Islet precursor cell (in vitro differentiated cells): ENCODE data around the gene FLG2.
"Not testable (repeated sequence)": the region's sequence is repeated elsewhere in the genome, so short reads cannot be mapped to it uniquely, and the experiment has no call there.

ENCODE experiments used
- DNase-seq: peaks from one replicate; pipeline ENCODE4 v3.0.0-alpha.2; 2018

FLG2 gene

GRCh38 chr1:152359906-152360305 lies at the start of gene FLG2:
Gene FLG2 (minus strand): TSS chr1:152360006. CDS start chr1:152358884, 1,122 bp downstream.
- DNase-seq, result no peak

- DNase-seq, result no peak
Measured at GRCh38 chr1:152408664-152409063, 48.9 kb upstream of the FLG2 start.

- no peak for DNase-seq
Measured at GRCh38 chr1:152398812-152399698, 39.2 kb upstream of the FLG2 start.

GRCh38 chr1:152397474-152397873 lies 37.7 kb upstream of the FLG2 start:
- no peak for DNase-seq

GRCh38 chr1:152394151-152394550 lies 34.3 kb upstream of the FLG2 start:
- DNase-seq, result no peak

GRCh38 chr1:152392909-152393308 lies 33.1 kb upstream of the FLG2 start:
- no peak for DNase-seq

- DNase-seq, result no peak
Measured at GRCh38 chr1:152388889-152389288, 29.1 kb upstream of the FLG2 start.

GRCh38 chr1:152386940-152387339 lies 27.1 kb upstream of the FLG2 start:
- DNase-seq, result no peak

GRCh38 chr1:152380932-152381331 lies 21.1 kb upstream of the FLG2 start:
- no peak for DNase-seq

GRCh38 chr1:152374451-152374850 lies 14.6 kb upstream of the FLG2 start:
- no peak for DNase-seq

- no peak for DNase-seq
Measured at GRCh38 chr1:152372672-152373071, 12.9 kb upstream of the FLG2 start.

- no peak for DNase-seq
Measured at GRCh38 chr1:152367436-152367835, 7.6 kb upstream of the FLG2 start.

GRCh38 chr1:152356736-152357135 lies 3.1 kb downstream of the FLG2 start:
- DNase-seq, result no peak

GRCh38 chr1:152349611-152350010 lies 10.2 kb downstream of the FLG2 start:
- DNase-seq, result no peak

- no peak for DNase-seq
Measured at GRCh38 chr1:152348447-152348846, 11.4 kb downstream of the FLG2 start.

GRCh38 chr1:152347116-152347728 lies 12.6 kb downstream of the FLG2 start:
- no peak for DNase-seq

- no peak for DNase-seq
Measured at GRCh38 chr1:152344438-152344837, 15.4 kb downstream of the FLG2 start.

GRCh38 chr1:152343006-152343405 lies 16.8 kb downstream of the FLG2 start:
- DNase-seq, result no peak

GRCh38 chr1:152335399-152335798 lies 24.4 kb downstream of the FLG2 start:
- no peak for DNase-seq

- no peak for DNase-seq
Measured at GRCh38 chr1:152328801-152329391, 30.9 kb downstream of the FLG2 start.

GRCh38 chr1:152325111-152325510 lies 34.7 kb downstream of the FLG2 start, which contains the start of gene FLG:
Gene FLG (minus strand): TSS chr1:152325239. CDS start chr1:152315456, 9,783 bp downstream.
- DNase-seq, result no peak

GRCh38 chr1:152313970-152314369 lies 45.8 kb downstream of the FLG2 start:
- DNase-seq, result no peak

- DNase-seq, result no peak
Measured at GRCh38 chr1:152313319-152313801, 46.4 kb downstream of the FLG2 start.

GRCh38 chr1:152312169-152312568 lies 47.6 kb downstream of the FLG2 start:
- not testable (repeated sequence) for DNase-seq
